ENCODE data around the gene RRP8. TPM values are rescaled to one million over a fixed set of nuclear protein-coding genes. Genes with fewer than 3 reads are reported as not detected.

Gene RRP8
- total RNA-seq, 1 experiment from 2014 or later: 17.8 TPM

- H3K4me1 ChIP-seq (ENCODE audit: control insufficient read depth in 1 of 2, insufficient read depth in 2 of 2, low read length in 2 of 2): peaks cover 18 to 37% of the 10 kb centered on the region in 2 experiments
- BruUV-seq (replicated peaks): no TSS peak
Measured at GRCh38 chr11:6602096-6602940, 1.1 kb downstream of the RRP8 start.

More at GRCh38 chr11:6602096-6602940, 1.1 kb downstream of the RRP8 start:
- no peaks in the 10 kb centered on the region for H3K27me3 ChIP-seq (ENCODE audit: insufficient read depth, low read length)
- H3K9me3 ChIP-seq (ENCODE audit: control insufficient read depth in 1 of 2, insufficient read depth in 1 of 2, low read depth in 1 of 2, low read length in 2 of 2): no peaks in the 10 kb centered on the region
- H3K9ac ChIP-seq (ENCODE audit: low read length): peak overlapping the region; percentile 90
- peaks cover 17 to 42% of the 10 kb centered on the region in 2 experiments; a peak in 3 of 4 replicates for H3K36me3 ChIP-seq (ENCODE audit: control insufficient read depth in 1 of 2, insufficient read depth in 2 of 2, low read length in 2 of 2)
- ATAC-seq: no peak
- ChIA-PET CTCF (interaction anchor here (1.7 kb wide), 1 partner anchor 66 kb away, joined by 3 read pairs; no protein-coding TSS in a partner anchor), RAD21 (ENCODE audit: low non-redundant PET in 1 of 2, low total read pairs in 2 of 2, uncharacterized antibody in 2 of 2, unreplicated experiment in 2 of 2) (no interaction called here), POLR2A (no interaction called here)
- H3K4me3 ChIP-seq (replicated peaks in 1 of 2; ENCODE audit: low read depth in 1 of 2, low read length in 2 of 2): peak overlapping the region; percentile 81 to 96
- H3K9me2 ChIP-seq (ENCODE audit: insufficient read depth): no peaks in the 10 kb centered on the region
- DNase-seq (ENCODE audit: low read depth, low spot score): no peak
- peaks cover 92% of the 10 kb centered on the region for H3K79me2 ChIP-seq (ENCODE audit: insufficient read depth, low read length)
- TF ChIP-seq CBX3 (IDR thresholded peaks at IDR 0.05; ENCODE audit: low read depth) (no peak), CTCF (IDR thresholded peaks at IDR 0.05 in 2 of 3, conservative IDR thresholded peaks at IDR 0.05 in 1 of 3; ENCODE audit: borderline replicate concordance in 1 of 3, insufficient read depth in 1 of 3, low read depth in 2 of 3, low read length in 2 of 3) (no peak), ZBTB33 (IDR thresholded peaks at IDR 0.05; ENCODE audit: extremely low read depth, insufficient replicate concordance, low read length) (no peak), ZNF274 (IDR thresholded peaks at IDR 0.05; ENCODE audit: low read depth, low read length) (no peak), EZH2 (IDR thresholded peaks at IDR 0.05) (no peak), JUND (IDR thresholded peaks at IDR 0.05) (no peak), ZFX (IDR thresholded peaks at IDR 0.05) (no peak), SRF (IDR thresholded peaks at IDR 0.05; ENCODE audit: low read depth) (no peak), SIN3A (IDR thresholded peaks at IDR 0.05; ENCODE audit: low read depth) (no peak), REST (IDR thresholded peaks at IDR 0.05; ENCODE audit: low read depth) (no peak), RAD21 (IDR thresholded peaks at IDR 0.05; ENCODE audit: low read depth) (no peak), POLR2A (IDR thresholded peaks at IDR 0.05; ENCODE audit: borderline replicate concordance, extremely low read depth, insufficient read depth, insufficient read length) (no peak), EZH2phosphoT487 (IDR thresholded peaks at IDR 0.05; ENCODE audit: borderline replicate concordance) (no peak), ELF1 (IDR thresholded peaks at IDR 0.05; ENCODE audit: borderline replicate concordance, low read depth) (no peak), MAX (IDR thresholded peaks at IDR 0.05) (no peak), EGR1 (IDR thresholded peaks at IDR 0.05; ENCODE audit: low read depth) (no peak)
- intact Hi-C loops (cut with micrococcal nuclease): loop anchor here (5.0 kb wide), 1 partner anchor 70 kb away; no protein-coding TSS in a partner anchor
- H2AFZ ChIP-seq (ENCODE audit: low read depth, low read length, poor library complexity, severe bottlenecking): no peak overlapping the region
- no peaks in the 10 kb centered on the region for H4K20me1 ChIP-seq (ENCODE audit: insufficient read depth)
- H3K4me2 ChIP-seq (ENCODE audit: low read length): peak overlapping the region; percentile 88
- peak overlapping the region; percentile 66; the same call in 1 of the 2 replicates for H3K27ac ChIP-seq (ENCODE audit: low read depth, low read length)

Measured in HCT116 (cell line).